ENCODE measurements around the gene FEZF2.

FEZF2 gene

DNA sequence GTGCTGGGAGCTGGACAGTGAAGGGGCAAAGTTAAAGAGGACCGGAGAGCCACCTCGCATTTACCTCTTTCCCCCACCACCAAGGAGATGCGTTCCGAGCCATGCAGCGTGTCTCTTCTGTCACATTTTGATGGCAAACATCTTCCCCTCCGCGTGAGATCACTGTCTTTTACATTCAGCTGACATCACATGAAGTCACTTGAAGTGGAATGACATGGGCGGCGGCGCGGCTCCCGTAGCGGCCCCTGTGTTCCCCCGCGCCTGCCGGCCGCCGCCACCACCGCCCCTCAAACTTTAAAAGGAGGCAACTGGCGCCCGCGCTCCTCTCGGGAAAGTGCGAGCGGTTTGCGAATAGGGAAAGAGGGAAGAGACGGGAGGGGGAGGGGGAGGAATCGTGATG, at the start of gene FEZF2:
TSS of gene FEZF2 (minus strand) at position 336 of the 400 bp plus-strand sequence. CDS start 682 bp downstream, outside the sequence.
- DNase-seq (ENCODE audit: low spot score) = no peak

DNA sequence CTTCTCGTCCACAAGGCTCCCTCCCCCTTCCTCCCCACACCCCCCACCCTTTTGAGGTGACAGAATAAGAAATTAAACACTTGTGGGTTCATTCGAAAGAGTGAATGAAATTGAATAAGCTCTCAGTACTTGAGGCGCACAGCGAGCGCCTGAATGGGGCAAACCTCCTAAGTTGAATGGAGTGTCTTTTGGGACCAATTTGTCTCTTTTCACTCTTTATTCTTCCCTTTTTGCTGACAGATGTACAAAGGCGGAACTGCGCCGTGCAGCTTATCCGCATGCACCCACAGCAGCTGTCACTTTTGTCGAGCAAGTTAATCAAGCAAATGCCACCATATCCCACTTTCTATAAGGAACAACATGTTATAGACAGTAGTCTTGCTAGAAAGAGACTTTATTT, 47.9 kb upstream of the FEZF2 start:
- DNase-seq (ENCODE audit: low spot score) = no peak

DNA sequence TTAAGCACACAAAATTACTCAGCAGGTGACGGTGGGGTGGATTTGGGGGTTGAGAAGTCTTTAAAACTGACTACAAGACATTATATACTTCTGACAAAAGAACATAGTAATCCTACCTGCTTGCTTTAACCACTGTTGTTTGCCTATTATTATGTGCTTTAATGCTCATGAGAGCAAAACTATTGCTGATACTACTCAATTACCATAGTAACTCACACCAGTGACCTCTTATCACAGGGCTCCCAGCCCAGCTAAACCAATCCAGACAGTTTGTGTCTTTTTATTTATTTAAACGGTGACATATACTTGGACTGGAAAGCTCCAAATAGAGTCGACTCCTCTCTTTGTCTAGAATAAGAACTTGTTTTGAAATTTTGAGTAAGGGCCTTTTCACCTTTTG, 42.8 kb upstream of the FEZF2 start:
- DNase-seq (ENCODE audit: low spot score) = no peak

DNA sequence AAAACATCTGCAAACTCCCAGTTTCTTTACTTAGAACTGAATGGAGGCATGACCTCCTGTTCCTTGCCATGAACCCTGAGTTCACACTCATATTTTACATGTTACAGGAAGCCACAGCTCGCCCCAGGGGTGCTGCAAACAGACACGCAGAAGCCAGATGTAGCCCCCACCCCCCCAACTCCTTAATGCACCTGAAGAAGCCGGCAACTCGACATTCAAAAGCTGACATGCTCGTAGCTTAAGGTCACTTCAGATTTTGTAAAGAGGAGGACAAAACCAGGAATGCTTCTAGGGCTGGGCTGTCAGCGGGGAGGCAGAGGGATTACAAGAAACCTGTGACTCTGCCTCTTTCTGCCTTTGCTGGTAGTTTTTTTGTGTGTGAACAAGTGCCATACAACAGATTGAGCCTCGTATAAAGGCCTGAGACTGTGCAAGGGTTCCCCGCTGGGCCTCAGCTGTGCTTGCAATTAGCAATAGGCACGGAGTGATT, 42.0 kb upstream of the FEZF2 start:
- no peak for DNase-seq (ENCODE audit: low spot score)

DNA sequence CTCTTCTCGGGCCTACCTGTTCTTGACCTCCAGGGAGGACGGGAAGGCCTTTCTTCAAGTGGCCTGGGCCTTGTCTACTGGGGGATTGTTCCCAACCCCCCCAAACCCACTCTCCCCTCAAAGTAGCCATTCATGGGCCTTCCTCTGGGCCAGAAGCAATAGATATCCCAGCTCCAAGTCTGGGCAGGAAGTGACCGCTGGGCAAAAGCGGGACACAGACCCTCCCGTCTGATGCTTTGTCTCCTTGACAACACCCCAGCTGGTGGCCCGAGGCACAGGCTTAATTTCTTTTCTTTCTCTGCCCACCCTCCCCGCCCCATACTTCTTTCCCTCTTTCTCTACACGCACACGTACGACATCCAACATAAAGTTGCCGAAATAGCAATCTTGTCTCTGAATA, 41.4 kb upstream of the FEZF2 start:
- no peak for DNase-seq (ENCODE audit: low spot score)

DNA sequence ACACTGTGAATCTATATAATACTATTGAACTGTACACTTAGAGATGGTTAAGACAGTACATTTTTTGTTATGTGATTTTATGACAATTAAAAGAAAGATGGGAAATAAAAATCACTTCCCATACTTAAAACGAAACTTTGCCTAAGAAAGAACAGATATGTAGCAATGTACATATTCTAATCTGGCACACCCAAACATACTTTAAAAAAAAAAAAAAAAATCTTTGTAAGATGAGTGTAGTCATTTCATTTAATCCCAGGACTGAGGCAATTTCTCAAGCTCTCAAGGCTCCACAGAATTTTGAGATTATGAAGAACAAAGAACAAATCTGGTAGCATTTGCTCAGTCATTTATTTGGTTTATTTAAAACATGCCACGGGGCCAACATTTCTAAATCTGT, 40.3 kb upstream of the FEZF2 start:
- no peak for DNase-seq (ENCODE audit: low spot score)

DNA sequence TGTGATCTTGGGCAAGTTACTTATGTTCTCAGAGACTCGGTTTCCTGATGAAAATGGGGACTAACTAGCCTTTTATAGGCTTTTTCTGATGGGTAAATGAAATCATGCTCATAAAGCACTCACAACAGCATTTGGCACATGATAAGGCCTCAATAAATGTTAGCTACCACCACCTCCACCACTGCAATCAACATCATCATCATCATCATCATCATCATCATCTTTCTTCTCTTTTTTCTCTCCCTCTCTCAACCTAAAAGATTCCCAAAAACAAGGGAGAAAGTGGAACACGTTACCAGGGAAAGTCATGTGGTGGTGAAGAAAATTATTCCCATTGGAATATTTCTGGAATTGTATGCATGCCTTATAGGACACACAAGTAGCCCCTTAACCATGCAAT, 33.6 kb upstream of the FEZF2 start:
- no peak for DNase-seq (ENCODE audit: low spot score)

DNA sequence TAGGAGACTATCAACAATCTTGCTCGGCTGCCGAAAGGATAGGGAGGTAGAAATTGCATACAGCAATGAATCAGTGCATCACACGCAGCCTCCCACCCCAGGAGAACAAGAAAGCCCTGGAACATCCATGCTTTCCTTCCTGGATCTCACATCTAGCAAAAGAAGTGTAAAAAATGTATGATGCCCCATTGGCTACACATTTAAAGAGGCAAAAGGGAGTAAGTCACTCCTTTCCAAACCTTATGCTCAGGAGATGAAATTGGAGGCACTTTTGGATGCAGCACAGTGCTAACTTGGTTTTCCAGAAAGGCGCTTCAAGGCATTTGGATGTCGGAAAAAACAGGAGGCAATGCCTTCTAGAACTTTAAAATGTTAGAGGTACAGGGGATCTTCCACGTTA, 32.2 kb upstream of the FEZF2 start:
- DNase-seq (ENCODE audit: low spot score) = no peak

DNA sequence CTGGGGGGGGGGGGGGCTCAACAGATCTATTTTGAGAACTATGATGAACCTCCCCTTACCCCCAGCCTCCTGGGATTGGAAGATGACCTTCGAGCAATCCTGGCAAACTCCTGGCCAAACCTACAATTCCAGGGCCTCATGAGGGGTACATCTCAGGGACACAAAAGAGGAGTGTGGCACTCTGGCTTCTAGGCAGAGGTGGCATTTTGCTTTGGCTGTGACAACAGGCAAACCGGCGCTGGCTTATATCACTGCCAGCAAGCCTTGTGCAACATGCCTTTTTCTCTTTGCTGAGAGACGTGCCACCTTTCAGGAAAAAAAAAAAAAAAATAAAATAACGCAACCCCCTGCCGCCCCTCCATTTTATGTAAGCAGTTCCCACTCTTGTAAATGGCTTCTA, 31.8 kb upstream of the FEZF2 start:
- DNase-seq (ENCODE audit: low spot score) = no peak

DNA sequence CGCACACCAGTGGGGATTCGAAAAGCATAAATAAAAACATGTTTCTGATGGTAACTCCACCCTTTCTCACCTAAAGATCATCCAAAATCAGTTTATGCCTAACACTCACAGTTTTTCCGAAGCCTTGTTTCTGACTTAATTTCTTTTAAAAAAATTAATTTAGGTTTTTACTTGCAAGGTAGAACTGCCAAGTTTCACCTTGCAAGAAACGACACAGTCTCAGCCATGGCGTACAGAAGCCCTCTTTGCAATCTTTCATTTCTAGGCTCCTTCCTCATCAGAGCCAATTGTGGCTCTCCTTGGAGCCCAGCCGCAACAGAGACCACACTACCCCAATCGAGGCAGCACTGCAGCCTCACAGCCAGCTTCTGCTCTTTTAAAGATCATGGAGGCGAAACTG, 31.0 kb upstream of the FEZF2 start:
- DNase-seq (ENCODE audit: low spot score) = no peak

DNA sequence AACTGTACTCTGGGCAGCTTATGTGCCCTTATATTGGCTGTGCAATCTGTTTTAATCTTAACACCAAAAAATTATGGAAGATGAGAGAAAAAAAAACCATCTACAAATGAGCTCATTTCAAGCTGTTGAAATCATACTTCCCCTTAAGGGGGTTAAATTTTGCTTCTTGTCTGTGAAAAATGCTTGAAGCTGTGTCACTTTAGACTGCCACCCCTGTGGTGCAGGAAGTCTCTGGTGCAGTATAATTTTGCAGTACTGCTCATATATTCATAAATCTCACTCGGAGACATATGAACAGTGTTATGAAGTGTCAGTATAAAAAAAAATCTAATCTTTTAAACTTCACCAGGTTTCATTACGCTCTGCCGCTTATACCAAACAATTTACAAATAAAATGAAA, 30.4 kb upstream of the FEZF2 start:
- no peak for DNase-seq (ENCODE audit: low spot score)

DNA sequence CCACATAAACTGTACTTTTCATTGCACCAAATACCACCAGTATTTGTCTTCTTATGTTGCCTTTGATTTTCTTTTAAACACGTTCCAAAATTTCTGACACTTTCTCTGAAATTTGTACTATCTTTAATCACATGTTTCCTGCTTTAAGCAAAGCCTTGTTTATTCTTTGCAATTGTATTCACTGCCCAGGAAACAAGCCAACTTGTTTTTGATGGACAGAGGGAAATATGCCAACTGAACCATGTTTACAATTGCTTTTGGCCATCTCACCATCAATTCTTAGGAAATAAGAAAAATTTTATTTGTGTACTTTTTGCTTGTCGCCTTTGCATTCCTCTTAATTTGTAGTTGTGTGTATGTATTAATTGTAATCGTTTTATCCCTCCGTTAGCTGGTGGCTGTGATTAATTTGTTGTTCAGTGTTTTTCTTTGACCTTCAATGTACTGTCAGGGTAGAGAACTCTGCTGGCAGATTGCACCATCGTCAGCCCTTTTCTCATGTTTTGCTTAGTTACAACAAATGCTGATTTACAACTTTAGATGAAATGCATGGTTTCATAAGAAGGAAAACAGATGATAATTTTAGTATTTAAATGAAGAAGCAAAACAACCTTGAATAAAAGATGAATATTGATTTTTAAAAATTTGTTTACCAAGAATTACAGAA, 19.4 kb upstream of the FEZF2 start:
- no peak for DNase-seq (ENCODE audit: low spot score)

DNA sequence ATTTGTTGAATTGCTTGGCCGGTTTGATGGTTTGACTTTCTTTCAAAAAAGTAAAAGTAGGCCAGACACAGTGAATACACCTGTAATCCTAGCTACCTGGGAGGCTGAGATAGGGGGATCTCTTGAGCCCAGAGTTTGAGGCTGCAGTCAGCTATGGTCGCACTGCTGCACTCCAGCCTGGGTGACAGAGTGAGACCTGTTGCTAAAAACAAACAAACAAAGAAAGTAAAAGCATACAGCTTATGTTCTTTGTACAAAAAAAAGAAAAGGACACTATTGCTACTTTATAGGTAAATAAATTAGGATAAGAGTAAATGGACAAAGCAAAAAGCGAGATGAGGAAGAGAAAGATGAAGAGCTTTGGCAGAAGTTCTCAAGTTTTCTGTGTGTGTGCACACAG, 13.9 kb upstream of the FEZF2 start:
- DNase-seq (ENCODE audit: low spot score) = no peak

DNA sequence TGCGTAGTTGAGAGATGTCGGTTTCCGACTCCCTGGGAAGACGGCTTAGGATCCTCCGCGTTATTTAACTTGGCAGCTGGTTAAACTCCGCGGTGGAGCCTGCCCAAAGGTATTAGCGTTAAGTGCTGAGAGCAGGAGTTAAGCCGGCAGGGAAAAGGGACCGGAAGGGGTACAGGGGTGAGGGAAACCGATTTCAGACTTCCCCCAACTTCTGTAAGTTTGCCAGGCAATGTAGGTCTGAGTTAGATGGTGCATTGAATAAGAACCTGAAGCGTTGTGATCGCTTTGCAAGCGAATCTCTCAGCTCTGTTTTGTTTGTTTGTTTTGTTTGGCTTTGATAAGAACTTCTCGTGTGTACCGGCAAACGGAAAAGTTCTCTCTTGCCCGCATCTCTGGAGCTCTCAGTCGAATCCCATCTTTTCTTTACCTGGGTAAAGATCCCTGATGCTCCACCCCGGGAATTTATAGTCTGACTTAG, 6.0 kb upstream of the FEZF2 start:
- DNase-seq (ENCODE audit: low spot score) = no peak

DNA sequence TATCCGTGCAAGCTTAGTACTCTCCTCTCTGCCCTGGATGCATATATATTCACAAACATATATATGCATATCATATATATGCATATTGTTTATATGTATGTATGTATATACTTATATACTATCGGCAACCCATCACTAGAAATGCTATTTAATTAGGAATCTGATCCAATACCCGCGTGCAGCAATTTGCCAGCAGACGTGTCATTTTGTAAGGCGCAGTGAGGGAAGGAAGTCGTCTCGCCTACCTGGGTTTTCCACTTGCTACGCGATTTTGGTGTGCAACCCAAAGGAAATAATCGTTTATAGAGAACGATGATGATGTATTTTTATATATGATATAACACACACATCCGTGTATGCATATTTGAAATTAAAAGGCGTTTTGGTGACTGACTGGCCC, 5.6 kb upstream of the FEZF2 start:
- no peak for DNase-seq (ENCODE audit: low spot score)

DNA sequence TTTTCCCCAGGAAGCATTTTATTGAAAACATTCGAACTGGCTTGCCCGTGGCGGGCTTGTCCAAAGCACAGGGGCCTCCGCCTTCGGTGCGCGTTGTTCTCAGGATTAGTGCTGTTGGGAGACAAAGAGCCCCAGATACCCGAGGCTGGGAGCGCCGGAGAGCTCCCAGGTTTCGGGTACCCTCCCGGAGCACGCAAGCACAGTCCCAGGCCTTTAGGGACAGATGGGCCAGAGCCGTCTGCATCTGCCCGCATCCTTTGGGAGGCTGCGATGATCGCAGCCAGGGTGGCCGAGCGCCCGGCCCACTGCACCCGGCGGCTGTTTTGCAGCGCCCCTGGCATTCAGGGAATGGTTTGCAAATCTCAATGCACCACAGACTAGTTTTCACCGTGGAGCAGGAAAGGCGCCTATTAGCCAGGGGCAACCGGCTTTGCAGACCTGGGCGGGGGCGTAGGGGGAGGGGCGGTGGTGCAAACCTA, 5.0 kb upstream of the FEZF2 start:
- DNase-seq (ENCODE audit: low spot score) = no peak

DNA sequence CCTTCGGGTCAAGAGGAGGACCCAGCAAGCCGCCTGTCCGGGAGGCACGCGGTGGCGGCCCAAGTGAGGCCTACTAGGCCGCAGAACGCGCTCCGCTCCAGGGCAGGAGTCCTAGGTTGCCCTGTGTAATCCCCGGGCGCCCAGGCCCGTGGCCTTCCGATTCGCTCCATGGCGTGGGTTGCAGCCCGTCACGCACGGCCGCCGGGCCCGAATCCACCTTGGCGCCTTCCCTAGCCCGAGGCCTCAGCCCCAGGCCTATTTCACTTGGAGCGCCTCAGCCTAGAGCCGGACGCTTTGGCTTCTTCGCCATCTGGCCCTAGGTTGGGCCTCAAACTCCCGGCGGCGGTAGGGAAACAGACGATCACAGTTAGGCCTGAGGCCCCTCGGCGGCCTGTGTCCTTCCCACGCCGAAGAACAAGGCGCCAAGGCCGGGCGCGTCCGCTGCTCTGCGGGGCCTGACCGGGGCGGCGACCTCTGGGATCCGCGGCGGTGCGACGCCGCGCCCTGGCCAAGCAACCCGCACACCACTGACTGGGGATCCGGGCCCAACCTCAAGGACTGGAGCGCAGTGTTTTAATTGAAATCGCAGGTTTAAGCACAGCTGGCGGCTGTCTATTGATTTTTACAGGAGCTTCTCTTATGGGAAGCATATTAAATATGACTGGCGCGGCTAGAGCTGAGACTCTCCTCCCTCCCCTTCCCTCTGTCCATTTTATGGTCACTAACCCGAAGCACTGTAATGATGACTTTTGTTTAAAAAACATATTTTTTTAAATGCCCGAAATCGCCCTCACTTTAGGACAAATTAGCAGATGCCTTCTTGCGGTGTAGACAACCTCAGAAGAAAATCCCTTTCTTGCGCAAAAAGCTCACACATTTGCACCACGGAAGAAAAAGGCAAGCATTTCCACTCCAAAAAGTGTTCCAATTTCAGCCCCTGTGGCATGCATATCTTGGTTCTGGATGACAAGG, 3.8 kb upstream of the FEZF2 start:
- no peak for DNase-seq (ENCODE audit: low spot score)

DNA sequence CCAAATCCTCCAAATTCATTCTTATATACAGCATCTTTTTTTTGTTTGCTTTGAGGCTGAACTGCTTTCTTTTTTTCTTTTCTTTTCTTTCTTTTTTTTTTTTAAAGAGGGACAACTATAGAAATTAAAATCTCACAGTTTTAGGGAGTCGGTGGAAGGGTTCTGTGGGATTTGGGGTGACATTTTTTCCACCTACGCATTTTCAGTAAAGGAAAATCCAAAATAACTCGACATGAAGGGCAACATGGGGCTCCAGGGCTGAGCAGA, 3.0 kb upstream of the FEZF2 start:
- DNase-seq (ENCODE audit: low spot score) = no peak

DNA sequence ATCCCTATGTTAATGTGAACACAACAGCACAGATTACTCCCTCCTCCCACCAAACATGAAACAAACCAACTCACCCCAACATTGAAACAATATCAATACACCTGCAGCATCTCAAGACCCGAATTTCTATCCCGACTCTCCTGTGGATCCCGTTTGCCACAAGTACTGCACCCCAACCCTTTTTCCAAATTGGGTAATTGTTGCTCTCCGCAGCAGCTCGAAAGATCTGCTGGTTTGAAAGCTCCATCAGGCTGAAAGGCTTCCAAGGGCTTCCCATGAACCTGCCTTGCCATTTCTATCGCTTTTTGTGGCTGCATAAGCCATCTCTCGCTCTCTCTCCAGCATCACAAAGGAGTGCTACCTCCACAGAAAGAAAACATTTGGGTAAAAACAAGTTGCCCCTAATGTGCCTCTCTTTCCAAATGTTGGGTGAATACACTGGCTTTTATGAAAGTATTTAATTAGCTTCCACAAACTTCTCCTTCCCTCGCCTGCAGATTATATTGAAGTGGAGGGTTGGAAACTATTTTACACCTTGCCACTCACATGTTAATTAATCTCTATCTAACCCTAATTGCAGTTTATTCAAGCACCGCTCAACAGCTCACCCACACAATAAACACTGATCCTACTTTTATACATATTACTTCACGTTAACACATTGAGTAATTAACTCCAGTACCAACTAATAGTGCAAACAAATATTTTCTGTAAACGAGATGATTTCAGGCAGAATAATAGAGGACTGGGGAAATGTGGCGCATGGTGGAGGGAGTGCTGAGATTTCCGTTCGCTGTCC, 2.5 kb upstream of the FEZF2 start:
- no peak for DNase-seq (ENCODE audit: low spot score)

DNA sequence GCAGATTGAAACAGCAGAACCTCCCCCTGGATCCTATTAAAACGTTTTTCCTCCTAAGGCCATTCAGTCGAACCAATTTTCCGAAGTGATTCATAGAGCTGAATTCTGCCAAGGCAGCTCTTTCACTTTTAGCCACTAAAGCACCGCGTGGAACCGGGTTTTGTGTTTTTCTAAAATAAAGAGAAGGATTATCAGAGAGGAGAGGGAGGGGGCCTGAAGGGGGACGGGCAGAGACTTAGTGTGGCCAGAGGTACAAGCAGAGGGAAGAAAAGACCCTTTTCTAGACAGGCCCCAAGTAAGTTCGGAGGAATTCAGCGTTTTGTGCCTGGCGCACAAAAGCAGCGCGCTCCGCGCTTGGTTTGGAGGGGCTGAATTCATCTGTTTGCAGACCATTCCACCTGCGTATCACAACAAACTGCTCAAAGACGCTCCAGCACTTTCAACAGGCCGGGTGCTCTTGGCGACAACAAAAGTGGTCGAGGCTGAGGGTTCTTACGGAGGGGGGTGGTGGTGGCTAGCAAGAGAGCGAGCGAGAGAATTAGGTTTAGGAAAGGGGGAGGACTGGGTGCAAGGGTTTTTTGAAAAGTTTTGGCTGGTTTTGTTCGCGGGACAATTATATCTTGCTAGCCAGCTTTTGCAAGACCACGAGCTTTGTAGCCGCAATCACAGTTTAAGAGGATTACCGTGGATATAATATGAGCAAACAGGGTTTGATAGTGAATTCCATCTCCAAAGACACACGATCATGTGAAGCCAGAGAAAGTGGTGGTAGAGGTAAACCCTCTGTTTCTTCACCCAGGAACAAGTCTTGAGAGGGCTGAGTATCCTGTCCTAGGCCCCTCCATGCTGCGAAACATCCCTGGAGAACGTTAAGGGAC, 1.2 kb upstream of the FEZF2 start:
- no peak for DNase-seq (ENCODE audit: low spot score)

DNA sequence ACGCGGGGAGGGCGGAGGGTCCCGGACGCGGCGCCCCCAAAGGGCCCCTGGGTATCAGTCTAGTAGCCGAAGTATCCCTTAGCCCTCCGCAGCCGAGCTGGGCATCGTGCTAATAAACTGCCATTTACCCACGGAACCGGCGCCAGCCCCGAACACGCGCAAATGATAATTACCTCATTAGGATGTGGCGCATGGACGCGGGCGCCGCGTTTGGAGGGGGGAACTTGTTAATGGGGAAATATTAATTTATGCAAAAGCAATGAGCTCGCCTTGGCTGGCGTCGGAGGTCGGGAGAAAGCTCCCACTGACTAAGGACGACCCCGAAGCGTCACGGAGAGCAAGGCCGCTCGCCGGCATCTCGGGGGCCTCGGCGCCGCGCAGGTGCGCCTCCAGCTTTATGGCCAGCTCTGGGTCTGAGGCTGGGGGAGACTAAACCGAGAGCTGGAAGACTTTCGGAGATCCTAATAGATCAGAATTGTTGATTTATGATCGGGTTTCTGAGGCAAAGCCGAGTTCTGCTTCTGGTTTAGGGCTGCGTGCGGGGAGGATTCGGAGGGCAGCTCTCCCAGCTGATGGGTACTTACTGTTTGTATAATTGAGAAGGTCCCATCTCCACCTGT, 474 bp upstream of the FEZF2 start:
- DNase-seq (ENCODE audit: low spot score) = no peak

Data from LoVo (cell line).